Measurements from ENCODE around the gene SH3RF3.

DNA sequence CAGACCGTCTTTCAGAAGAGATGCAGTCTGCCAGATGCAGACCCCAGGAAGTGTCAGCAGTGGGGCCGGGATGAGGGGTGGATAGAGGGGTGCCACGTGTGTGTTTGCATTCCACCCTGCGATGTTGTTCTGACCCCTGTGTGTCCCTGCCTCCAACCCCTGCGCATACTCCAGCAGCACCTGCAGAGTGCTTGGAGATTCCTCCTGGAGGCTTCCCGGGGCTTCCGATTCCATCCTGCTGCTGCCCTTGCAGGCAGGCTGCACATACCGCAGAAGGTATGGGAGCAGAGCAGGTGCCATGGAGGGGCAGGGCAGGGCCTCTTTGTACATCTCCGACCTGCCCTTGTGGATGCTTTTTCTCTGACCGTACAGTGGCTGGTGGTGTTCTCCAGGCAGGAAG is 177.2 kb downstream of the SH3RF3 start:
- TF ChIP-seq, protein P1, sequence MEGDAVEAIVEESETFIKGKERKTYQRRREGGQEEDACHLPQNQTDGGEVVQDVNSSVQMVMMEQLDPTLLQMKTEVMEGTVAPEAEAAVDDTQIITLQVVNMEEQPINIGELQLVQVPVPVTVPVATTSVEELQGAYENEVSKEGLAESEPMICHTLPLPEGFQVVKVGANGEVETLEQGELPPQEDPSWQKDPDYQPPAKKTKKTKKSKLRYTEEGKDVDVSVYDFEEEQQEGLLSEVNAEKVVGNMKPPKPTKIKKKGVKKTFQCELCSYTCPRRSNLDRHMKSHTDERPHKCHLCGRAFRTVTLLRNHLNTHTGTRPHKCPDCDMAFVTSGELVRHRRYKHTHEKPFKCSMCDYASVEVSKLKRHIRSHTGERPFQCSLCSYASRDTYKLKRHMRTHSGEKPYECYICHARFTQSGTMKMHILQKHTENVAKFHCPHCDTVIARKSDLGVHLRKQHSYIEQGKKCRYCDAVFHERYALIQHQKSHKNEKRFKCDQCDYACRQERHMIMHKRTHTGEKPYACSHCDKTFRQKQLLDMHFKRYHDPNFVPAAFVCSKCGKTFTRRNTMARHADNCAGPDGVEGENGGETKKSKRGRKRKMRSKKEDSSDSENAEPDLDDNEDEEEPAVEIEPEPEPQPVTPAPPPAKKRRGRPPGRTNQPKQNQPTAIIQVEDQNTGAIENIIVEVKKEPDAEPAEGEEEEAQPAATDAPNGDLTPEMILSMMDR (IDR thresholded peaks at IDR 0.05), result no peak
- TF ChIP-seq POLR2A (IDR thresholded peaks at IDR 0.05), result no peak
- TF ChIP-seq POLR2AphosphoS5 (IDR thresholded peaks at IDR 0.05), result no peak

Data from breast epithelium (tissue), 3 donors.